Fibroblast of lung (primary cell): ENCODE results near the gene TSPAN9.

Experiments used
- CTCF ChIP-seq, 2 donors: IDR thresholded peaks in 1 of 2; conservative IDR thresholded peaks in 1 of 2; 1 replicate in 1 of 2; 2 replicates in 1 of 2; pipeline ENCODE4 v1.5.1; 2011 to 2012; ENCODE audit warnings: low read length in 2 of 2, control low read depth in 1 of 2, inconsistent platforms in 1 of 2, low read depth in 1 of 2, mild to moderate bottlenecking in 1 of 2
- EZH2 ChIP-seq: IDR thresholded peaks from 2 replicates; pipeline ENCODE4 v1.5.1; 2012; ENCODE audit warnings: low read length, control low read depth, mild to moderate bottlenecking; ENCODE audit errors: missing control alignments

DNA sequence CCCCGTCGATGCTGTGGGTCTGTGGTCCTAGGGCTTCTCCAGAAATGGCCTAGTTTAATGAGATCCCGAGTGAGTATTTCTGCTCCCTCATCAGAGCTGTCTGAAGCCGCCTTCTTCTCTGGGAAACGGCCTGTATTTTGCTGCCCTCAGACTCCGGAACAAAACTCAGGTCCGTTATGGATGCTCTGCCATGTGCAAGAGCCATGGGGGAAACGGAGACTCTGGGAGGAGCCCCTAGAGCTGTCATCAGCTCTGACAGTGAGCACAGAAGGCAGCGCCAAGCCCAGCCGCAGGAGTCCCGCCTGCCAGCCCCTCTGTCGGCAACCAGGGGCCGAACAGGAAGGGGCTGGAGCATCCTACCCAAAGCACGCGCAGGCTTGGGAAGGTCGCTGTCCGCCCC, 221.4 kb downstream of the TSPAN9 start:
- TF ChIP-seq CTCF (conservative IDR thresholded peaks at IDR 0.05 in 1 of 2, IDR thresholded peaks at IDR 0.05 in 1 of 2; ENCODE audit: low read depth in 1 of 2, low read length in 2 of 2) (no peak), EZH2 (no peak)
